CD4-positive, alpha-beta T cell (primary cell): ENCODE measurements around the gene SOX4. TPM values are rescaled to one million over a fixed set of nuclear protein-coding genes. Genes with fewer than 3 reads are reported as not detected.

Source experiments
- ATAC-seq: fragments of 200-7000 bp; cut with Tn5 transposase; one replicate; pipeline ENCODE4 v1.10.0; 2022; ENCODE audit warnings: mild to moderate bottlenecking; ENCODE audit not compliant: poor library complexity
- CTCF ChIA-PET: fragments of 350-600 bp; sonication (Branson Sonifier 250); formaldehyde crosslinking; loops from one replicate; lab custom pipeline; 2021; ENCODE audit warnings: antibody characterized with exemption, inconsistent platforms; lab: Charles Lee
- POLR2A ChIA-PET: fragments of 350-600 bp; sonication (Branson Sonifier 250); formaldehyde crosslinking; loops from one replicate; lab custom pipeline; 2021; ENCODE audit warnings: antibody characterized with exemption, inconsistent platforms; lab: Charles Lee
- DNase-seq, 14 experiments: peaks; one replicate each; pipeline ENCODE4 v3.0.0-alpha.2; 2013 to 2020; ENCODE audit warnings: mixed read lengths in 2 of 14
- H3K27ac ChIP-seq, 2 donors: one replicate each; pipeline versions ENCODE4 v1.5.1 to v1.7.0; 2013; ENCODE audit warnings: low read length in 2 of 2, low read depth in 1 of 2, mild to moderate bottlenecking in 1 of 2
- H3K27me3 ChIP-seq, 2 experiments: 1 replicate in 1 of 2; 2 replicates in 1 of 2; pipeline versions ENCODE4 v1.6.1 to v1.7.0; 2013; ENCODE audit warnings: low read length in 2 of 2, control low read depth in 1 of 2, mild to moderate bottlenecking in 1 of 2, moderate library complexity in 1 of 2; ENCODE audit not compliant: insufficient read depth in 2 of 2, control insufficient read depth in 1 of 2
- H3K36me3 ChIP-seq: one replicate; pipeline ENCODE4 v1.6.1; 2013; ENCODE audit warnings: low read length, control low read depth; ENCODE audit not compliant: insufficient read depth
- H3K4me1 ChIP-seq: one replicate; pipeline ENCODE4 v1.6.1; 2013; ENCODE audit warnings: low read length, control low read depth; ENCODE audit not compliant: insufficient read depth
- H3K4me3 ChIP-seq: one replicate; pipeline ENCODE4 v1.5.1; 2013; ENCODE audit warnings: mild to moderate bottlenecking, low read length, moderate library complexity
- H3K9me3 ChIP-seq, 2 experiments: 1 replicate in 1 of 2; 2 replicates in 1 of 2; pipeline versions ENCODE4 v1.6.1 to v1.7.0; 2013; ENCODE audit warnings: low read length in 2 of 2, mild to moderate bottlenecking in 2 of 2, control low read depth in 1 of 2, moderate library complexity in 1 of 2; ENCODE audit not compliant: control insufficient read depth in 1 of 2, insufficient read depth in 1 of 2
- H3K27ac Mint-ChIP-seq: one replicate; pipeline ENCODE4 v1.8.0; 2020; ENCODE audit warnings: mixed read lengths
- H3K27me3 Mint-ChIP-seq: one replicate; pipeline ENCODE4 v1.8.0; 2021; ENCODE audit warnings: mixed read lengths
- H3K36me3 Mint-ChIP-seq: one replicate; pipeline ENCODE4 v1.8.0; 2021; ENCODE audit warnings: low read depth, mixed read lengths
- H3K4me1 Mint-ChIP-seq: one replicate; pipeline ENCODE4 v1.8.0; 2021; ENCODE audit warnings: low read depth, mixed read lengths
- H3K4me3 Mint-ChIP-seq: one replicate; pipeline ENCODE4 v1.8.0; 2020; ENCODE audit warnings: mild to moderate bottlenecking, mixed read lengths
- H3K9me3 Mint-ChIP-seq: one replicate; pipeline ENCODE4 v1.8.0; 2020; ENCODE audit warnings: mixed read lengths
- CTCF ChIP-seq: fragments of 200-600 bp; IDR thresholded peaks from one replicate; pipeline ENCODE4 v1.8.0; 2022; ENCODE audit warnings: antibody characterized with exemption, mild to moderate bottlenecking
- intact Hi-C, 2 experiments: fragments of 100-400 bp; cut with DNase I in 1 of 2; cut with micrococcal nuclease in 1 of 2; formaldehyde crosslinking; loops; one replicate each; pipeline versions ENCODE4 v1.15.1 to v1.9.0; 2023 to 2025; cut with DNase I, micrococcal nuclease
- total RNA-seq, 174 experiments: library from RNA in 2 of 174; stranded (reverse) in 2 of 174; gene quantifications; one replicate each; pipeline ENCODE4 v1.2.3 and lab custom pipeline; 2021 to 2026

SOX4 gene
- total RNA-seq, 2 experiments from 2014 or later: 22.1 to 22.6 TPM

GRCh38 chr6:21639316-21639715, 45.8 kb downstream of the SOX4 start:
- H3K27ac Mint-ChIP-seq: no peak overlapping the region
- no peaks in the 10 kb centered on the region for H3K27me3 Mint-ChIP-seq
- TF ChIP-seq CTCF: no peak
- DNase-seq (no peak), ATAC-seq (no peak)
- Histone ChIP-seq H3K4me1 (no peaks in the 10 kb centered on the region), H3K4me3 (no peak overlapping the region), H3K36me3 (no peaks in the 10 kb centered on the region), H3K27me3 (no peaks in the 10 kb centered on the region), H3K9me3 (no peaks in the 10 kb centered on the region), H3K27ac (no peak overlapping the region)
- intact Hi-C loops: no loop called here
- no peak overlapping the region for H3K4me3 Mint-ChIP-seq
- no peaks in the 10 kb centered on the region for H3K9me3 Mint-ChIP-seq
- POLR2A ChIA-PET: no interaction called here
- no peaks in the 10 kb centered on the region for H3K4me1 Mint-ChIP-seq
- no peaks in the 10 kb centered on the region for H3K36me3 Mint-ChIP-seq
- CTCF ChIA-PET: no interaction called here
